GM18499 (cell line): ENCODE measurements around the gene SLC27A2.
A peak's percentile ranks its signal among the peaks of the same experiment; 100 is the strongest.
"Not testable (repeated sequence)": the region's sequence is repeated elsewhere in the genome, so short reads cannot be mapped to it uniquely, and the experiment has no call there.

Experiments used
- ATAC-seq: cut with Tn5 transposase; IDR thresholded peaks from one replicate; pipeline ENCODE4 v1.9.1; 2021; ENCODE audit warnings: moderate number of reproducible peaks; ENCODE audit not compliant: insufficient read depth, unreplicated experiment

SLC27A2 gene

DNA sequence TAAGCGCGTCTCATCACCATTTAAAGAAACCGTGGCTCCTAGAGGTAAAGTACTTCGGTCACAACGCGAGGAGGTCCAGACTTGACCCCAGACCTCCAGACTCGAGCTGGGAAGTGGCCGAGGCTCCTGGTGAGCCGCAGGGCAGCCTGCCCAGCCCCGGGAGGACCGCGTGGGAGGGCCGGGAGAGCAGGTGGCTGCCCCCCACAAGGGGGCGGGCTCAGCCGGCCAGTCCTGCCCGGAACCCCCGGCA is at the start of gene SLC27A2:
SLC27A2 (plus strand) TSS at position 228 of the 250 bp plus-strand sequence. CDS start 232 bp downstream, outside the sequence.
- ATAC-seq = no peak

DNA sequence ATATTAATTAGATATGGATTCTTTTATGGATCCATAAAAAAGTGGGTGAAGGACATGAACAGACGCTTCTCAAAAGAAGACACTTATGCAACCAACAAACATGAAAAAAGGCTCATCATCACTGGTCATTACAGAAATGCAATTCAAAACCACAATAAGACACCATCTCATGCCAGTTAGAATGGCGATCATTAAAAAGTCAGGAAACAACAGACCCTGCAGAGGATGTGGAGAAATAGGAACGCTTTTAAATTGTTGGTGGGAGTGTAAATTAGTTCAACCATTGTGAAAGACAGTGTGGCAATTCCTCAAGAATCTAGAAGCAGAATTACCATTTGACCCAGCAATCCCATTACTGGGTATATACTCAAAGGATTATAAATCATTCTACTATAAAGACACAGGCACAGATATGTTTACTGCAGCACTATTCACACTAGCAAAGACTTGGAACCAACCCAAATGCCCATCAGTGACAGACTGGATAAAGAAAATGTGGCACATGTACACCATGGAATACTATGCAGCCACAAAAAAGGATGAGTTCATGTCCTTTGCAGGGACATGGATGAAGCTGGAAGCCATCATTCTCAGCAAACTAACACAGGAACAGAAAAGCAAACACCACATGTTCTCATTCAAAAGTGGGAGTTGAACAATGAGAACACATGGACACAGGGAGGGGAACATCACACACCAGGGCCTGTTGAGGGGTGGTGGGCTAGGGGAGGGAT is 49.6 kb upstream of the SLC27A2 start:
- not testable (repeated sequence) for ATAC-seq

DNA sequence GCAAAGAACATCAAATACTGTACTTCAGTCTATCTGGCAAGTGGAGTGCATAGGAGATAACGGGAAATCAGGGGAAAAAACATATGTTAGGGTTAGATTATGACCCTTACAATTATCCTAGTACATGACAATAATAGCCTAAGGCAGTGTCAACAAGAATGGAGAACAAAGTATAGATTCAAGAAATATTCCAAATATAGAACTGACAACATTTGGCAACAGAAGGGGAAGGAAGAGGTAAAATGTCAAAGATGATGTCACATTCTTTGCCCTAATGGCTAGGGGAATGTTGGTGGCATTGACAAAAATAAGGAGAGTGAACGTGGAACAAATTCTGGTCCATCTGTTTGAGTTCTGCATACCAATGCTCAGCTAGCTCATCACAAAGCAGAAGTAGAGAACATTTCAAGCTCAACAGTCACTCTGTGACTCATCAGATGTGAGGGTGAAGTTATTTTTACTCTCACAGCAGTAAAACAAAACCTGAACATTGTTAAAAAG is 47.4 kb upstream of the SLC27A2 start:
- ATAC-seq = peak; percentile 85

DNA sequence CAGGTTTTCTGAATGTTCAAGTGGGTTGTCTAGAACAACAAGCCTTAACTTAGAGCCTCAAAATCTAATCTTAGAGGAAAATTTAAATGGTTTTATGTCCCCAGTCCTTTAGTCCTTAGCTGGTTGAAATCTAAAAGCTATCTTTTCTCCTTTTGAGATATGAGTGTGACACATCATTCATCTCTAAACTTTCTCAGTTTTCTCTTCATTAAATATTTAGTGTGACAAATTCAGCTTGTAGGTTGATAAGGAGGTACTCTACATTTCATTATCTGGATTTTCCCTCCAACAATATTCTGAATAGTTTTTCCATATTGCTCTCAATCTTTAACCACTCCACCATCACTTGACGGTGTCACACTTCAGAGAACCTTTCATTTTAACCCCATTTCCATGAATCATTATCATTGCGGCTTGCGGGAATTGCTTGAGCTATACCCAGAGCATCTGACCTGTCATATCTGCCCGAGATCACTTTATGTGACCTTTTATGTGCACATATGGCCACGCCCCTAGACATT is 46.9 kb upstream of the SLC27A2 start:
- ATAC-seq = peak; percentile 36

DNA sequence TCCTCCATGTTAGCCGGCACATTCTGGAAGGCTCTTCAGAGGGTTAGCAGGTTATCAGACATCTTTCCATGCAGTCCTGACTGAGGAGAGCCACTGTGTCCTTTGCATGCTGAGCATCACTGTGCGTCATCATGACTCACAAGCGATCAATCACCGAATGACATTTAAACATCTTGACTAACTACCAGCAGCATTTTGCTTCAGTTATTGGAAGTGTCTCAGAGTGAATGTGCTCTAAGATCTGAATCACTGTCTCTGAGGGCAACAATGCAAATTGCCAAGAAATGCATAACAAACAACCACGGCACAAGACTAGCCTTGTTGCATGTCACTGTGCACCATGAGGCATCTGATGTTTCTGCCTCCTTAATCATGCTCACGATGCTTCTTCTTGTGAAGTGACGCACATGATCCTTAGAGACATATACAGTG is 44.6 kb upstream of the SLC27A2 start:
- no peak for ATAC-seq

DNA sequence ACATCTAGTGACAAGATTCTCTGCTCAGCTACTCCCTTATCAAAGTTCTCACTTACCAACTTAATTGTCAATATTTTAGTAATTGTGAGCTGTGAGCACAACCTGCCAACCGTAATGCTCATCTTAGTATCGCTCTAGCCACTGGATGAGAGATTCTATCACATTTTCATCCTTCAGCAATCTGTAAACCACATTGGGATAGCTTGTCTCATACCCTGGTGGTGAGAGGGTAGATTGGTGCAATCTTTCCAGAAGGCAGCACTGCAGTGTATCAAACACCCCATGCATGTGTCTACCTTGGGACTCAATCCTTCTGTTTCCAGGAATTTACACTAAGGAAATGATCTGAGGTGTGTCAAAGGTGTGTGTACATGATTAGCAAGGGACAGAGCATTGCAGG is 44.1 kb upstream of the SLC27A2 start:
- ATAC-seq = no peak

DNA sequence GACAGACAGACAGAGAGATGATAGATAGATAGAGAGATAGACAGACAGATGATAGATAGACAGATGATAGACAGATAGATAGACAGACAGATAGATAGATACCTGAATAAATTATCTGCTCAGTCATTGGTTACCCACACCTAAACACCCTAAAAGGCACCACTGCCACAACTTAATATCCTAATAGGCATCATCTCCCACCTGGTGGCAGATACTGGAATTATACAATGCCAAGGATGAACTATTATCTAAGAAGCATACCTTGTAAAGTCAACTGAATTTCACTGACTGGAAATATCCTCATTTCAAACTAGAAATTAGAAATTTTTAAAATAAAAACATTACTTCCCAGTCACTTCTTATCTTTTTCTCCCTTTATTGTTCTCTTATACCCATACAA is 43.6 kb upstream of the SLC27A2 start:
- ATAC-seq = no peak

DNA sequence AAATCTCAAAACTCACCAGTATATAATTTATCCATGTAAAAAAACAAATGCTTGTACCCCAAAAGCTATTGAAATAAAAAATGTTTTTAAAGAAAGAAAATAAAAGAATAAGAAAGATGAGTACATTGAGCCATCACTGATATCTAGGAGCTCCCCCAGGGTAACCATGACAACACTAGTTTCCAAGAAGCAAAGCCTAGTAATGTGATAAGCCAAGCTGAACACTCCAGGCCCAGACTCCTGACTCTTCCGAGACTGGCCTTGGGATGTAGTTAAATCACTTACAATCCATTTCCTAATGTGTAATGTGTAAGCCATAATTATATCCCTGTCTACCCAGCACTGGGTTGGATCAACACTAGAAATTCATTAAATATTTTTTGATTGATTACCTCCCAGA is 41.9 kb upstream of the SLC27A2 start:
- no peak for ATAC-seq

DNA sequence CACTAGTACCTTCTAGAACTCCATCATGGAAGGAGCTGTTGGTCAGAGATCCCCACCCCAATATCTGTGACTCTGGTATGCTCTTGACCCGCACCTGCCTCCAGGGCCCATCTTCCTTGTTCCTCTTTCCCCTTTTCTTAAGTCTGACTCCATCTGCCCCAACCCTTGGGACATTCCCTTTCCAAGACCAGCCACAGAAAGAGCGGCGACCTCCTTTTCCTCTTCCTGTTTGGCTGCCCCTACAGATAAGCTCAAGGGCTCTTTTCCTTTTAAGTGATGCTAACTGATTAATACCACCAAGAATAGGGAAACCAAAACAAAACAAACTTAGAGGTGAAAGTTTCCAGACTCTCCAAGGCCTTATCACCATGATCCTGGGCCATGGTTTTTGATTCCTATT is 41.0 kb upstream of the SLC27A2 start:
- no peak for ATAC-seq

DNA sequence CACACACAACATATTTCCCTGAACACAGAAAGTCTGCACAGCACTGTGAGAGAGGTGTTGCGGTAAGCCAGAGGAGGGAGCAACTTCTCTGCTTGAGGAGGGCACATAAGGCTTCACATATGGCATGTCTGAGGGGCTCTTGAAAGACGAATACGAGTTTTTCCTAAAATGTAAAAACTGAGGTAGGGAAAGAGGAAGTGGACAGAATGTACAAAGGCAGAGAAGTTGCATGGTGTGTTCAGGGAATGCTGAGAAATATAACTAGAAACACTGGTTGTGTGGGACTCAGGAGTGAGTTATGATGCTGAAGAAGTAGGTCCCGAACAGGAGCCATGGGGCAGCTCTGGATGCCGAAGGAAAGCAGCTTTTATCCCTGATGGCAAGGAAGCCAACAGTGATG is 40.1 kb upstream of the SLC27A2 start:
- ATAC-seq = no peak

DNA sequence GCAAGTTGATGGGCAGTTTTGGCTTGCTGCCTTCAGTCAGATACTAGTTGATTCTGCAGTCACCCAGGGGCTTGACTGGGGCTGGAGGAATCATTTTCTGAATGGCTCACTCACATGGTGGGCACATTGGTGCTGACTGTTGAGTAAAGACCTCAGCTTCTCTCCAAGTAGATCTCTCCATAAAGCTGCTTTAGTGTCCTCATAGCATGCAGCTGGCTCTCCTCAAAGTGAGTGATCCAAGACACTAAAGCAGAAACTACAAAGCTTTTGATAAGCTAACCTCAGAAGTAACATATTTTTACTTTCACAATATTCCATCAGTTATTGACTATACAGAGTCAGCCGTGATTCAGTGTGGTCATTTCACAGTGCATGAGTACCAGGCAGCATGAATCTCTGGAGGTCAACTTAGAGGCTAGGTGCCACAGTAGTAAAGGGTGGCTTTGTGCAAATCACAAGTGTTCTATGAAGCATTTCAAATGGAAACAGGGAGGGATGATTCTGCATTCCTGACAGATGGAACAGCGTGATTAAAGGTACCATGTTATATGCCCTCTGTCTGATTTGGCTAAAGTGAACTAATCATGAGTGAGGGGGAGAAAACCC is 38.6 kb upstream of the SLC27A2 start:
- no peak for ATAC-seq

DNA sequence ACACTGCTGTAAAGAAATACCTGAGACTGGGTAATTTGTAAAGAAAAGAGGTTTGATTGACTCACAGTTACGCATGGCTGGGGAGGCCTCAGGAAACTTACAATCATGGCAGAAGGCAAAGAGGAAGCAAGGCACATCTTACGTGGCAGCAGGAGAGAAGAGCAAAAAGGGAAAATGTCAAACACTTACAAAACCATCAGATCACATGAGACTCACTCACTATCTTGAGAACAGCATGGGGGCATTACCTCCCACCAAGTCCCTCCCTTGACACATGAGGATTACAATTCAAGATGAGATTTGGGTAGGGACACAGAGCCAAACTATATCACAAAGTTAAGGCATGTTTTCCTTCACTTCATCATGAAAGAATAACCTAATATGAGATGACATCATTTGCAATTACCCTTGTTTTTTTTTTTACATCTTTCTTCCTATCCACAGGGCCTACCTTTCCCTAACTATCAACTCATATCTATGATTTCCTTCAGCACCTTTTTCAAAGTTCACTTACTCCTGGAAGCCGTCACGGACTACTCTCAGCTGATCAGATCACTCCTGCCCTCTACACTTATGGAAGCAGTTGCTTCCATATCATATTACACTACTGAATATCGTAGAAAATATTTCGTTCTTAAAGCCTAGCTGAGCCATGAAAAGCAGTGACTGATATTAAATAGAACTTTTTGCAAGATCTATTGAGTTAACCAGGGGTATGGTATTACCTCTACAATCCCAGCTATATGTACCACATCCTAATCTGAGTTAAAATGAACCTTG is 37.5 kb upstream of the SLC27A2 start:
- no peak for ATAC-seq

DNA sequence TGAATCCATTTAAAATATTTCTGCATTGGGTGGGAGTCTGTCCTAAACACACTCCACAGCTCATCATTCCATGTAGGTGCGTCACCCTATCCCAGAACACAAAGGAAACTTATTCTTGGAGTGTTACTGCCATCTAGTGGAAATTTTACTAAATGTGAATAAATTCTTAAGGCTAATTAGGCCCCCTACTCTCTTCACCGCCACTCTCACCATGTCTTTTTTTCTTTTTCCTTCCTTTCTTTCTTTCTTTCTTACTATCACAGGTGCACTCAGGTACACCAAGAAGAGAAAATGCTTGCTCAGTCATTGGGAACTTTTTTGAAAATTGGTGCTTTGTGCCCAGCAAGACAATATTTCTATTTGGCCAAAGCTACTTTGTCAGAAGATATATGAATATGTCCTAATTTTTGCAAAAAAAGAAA is 36.5 kb upstream of the SLC27A2 start:
- ATAC-seq = no peak

DNA sequence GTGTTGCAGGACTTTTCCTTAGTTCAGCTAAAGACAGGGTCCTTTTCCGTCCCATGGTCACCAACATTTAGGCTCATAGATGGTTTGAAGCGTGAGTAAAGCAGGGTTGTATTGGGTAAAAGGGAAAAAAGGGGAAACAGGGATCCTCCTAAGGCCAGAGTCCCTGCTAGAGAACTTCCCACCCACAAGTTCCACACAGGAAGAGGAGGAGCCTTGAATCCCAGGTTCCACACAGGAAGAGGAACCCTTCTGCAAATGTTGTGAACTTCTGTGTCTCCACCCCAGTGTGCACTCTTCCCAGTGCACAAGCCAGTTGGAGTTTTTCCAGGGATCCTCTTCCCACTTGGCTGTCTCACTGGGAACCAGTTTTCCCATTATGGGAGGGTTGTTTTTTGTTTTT is 35.4 kb upstream of the SLC27A2 start:
- ATAC-seq = no peak

DNA sequence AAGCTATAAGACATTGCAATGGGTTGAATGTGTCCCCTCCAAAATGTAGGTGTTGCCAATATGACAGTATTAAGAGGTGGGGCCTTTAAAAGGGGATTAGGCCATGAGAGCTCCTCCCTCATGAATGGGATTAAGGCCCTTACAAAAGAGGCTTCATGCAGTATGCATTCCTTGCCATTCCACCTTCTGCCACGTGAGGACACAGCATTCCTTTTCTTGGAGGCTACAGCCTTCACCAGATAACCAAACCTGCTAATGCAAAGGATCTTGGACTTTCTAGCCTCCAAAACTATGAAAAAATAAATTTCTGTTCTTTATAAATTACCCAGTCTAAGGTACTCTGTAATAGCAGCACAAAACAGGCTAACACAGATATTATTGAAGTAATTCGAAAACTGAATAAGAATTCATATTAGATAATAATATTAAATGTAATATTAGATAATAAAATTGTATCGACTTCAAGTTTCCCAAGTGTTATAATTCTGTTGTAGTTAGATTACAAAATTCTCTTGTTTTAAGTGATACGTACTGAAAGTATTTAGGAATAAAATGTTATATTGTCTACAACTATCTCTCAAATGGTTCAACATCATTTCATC is 33.5 kb upstream of the SLC27A2 start:
- no peak for ATAC-seq

DNA sequence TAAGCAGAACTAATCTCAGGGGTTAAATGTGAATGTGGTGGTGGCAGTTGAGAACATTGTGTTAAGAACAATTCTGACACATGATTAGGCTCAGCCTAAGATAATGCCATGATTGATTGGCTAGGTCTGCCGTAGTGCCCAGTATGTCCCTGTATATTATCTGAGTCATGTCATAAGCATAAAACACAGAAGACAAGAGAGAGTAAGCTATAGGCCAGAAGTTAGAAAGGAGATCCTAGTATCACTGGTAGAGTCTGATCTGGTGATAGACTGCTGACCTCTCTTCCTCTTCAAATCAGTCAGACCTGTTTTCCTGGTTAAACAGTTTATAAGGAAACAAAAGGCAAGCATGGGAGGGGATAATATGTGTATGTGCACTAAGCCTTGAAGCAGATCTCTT is 32.9 kb upstream of the SLC27A2 start:
- no peak for ATAC-seq

DNA sequence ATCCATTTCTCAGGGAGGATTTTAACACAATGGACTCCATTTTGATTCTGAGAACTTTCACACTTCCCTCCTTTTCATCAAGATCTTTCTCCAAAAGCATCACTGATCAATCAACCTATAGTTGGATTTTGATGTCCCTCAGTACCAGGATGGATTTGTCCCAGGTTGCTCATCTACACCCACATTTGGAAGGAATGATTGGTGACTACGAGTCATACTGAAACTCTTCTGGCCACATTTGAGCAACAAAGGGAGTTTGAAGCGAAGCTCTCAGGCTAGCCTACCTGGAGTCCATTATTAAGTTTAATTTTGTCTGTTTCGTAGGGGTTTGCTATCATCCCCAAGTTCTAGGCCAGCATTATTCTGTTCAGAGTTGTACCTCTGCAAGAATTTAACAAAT is 31.6 kb upstream of the SLC27A2 start:
- no peak for ATAC-seq

DNA sequence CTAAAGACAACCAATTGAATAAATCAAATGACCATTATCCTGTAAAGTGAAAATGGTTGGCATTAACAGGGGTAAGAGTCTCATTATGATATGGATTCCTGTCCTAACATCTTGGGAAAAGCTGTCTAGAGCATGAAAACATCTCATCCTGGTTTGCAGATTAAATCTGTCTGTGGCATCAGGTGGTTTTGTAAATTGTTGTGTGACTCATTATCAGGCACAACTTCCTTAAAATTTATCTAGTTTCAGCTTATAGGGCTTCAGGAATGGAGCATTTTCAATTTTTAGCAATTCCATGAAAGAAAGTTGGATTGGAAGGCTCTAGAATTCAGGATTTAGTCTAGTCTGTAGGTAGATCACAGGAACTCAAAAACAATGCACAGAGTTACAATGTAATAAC is 31.1 kb upstream of the SLC27A2 start:
- no peak for ATAC-seq

DNA sequence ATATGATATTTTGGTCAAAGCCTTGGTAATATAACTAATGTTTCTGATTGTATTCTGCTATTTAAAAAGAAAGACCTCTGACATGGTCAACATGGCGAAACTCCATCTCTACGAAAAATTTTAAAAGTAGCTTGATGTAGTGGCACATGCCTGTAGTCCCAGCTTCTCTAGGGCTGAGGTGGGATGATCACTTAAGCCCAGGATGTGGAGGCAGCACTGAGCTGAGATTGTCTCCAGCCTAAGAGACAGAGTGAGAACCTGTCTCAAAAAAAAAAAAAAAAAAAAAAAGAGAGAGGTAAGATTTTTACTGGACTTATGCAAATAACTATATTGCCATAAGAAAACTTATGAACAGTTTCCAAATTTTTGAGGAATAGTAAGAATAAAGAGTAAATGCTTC is 30.5 kb upstream of the SLC27A2 start:
- ATAC-seq = no peak

DNA sequence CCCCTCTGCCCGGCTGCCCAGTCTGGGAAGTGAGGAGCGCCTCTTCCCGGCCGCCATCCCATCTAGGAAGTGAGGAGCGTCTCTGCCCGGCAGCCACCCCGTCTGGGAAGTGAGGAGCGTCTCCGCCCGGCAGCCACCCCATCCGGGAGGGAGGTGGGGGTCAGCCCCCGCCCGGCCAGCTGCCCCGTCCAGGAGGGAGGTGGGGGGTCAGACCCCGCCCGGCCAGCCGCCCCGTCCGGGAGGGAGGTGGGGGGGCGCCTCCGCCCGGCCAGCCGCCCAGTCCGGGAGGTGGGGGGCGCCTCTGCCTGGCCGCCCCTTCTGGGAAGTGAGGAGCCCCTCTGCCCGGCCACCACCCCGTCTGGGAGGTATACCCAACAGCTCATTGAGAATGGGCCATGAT is 23.8 kb upstream of the SLC27A2 start:
- not testable (repeated sequence) for ATAC-seq
